ENCODE results near the gene THTPA.

DNA sequence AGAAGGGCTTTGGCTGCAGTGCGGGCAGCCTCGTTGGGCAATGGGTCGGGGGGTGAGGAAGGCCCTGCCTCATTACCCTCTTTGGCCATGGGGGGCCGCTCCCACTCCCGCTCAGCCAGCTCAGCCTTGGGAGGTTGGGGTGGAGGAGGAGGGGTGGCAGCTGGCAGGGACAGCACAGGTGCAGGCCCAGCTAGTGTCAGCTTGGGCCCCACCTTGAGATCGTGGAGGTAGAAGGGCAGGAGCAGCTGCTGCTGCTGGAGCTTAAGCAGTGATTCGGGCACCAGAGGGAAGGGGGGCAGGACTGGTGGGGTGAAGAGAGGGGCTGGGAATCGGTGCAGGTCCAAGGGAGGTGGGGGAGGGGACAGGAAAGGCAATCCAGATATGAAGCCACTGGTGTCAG is 30.5 kb upstream of the THTPA start:
- TF ChIP-seq CEBPB (tag; IDR thresholded peaks at IDR 0.05) (no peak), HDAC6 (IDR thresholded peaks at IDR 0.05; ENCODE audit: low read depth, low read length) (no peak), DNMT1 (IDR thresholded peaks at IDR 0.05) (no peak), POLR2A (conservative IDR thresholded peaks at IDR 0.05) (no peak), ARHGAP35 (IDR thresholded peaks at IDR 0.05; ENCODE audit: partially characterized antibody) (no peak), NR2C2 (CRISPR knock-in tag; IDR thresholded peaks at IDR 0.05) (no peak), NR2C2 (tag; IDR thresholded peaks at IDR 0.05) (no peak), EZH2 (IDR thresholded peaks at IDR 0.05; ENCODE audit: borderline replicate concordance, low read depth, low read length) (no peak), BRCA1 (IDR thresholded peaks at IDR 0.05) (no peak), BRCA1 (CRISPR knock-in tag; IDR thresholded peaks at IDR 0.05) (no peak), ZNF707 (CRISPR knock-in tag; conservative IDR thresholded peaks at IDR 0.05) (no peak), SAP30 (IDR thresholded peaks at IDR 0.05; ENCODE audit: borderline replicate concordance, insufficient read depth, low read depth, low read length, poor library complexity, severe bottlenecking) (no peak)
- TF ChIP-seq, protein P1, sequence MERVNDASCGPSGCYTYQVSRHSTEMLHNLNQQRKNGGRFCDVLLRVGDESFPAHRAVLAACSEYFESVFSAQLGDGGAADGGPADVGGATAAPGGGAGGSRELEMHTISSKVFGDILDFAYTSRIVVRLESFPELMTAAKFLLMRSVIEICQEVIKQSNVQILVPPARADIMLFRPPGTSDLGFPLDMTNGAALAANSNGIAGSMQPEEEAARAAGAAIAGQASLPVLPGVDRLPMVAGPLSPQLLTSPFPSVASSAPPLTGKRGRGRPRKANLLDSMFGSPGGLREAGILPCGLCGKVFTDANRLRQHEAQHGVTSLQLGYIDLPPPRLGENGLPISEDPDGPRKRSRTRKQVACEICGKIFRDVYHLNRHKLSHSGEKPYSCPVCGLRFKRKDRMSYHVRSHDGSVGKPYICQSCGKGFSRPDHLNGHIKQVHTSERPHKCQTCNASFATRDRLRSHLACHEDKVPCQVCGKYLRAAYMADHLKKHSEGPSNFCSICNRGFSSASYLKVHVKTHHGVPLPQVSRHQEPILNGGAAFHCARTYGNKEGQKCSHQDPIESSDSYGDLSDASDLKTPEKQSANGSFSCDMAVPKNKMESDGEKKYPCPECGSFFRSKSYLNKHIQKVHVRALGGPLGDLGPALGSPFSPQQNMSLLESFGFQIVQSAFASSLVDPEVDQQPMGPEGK (CRISPR knock-in tag; IDR thresholded peaks at IDR 0.05; ENCODE audit: borderline replicate concordance), result no peak
- TF ChIP-seq, protein P2, sequence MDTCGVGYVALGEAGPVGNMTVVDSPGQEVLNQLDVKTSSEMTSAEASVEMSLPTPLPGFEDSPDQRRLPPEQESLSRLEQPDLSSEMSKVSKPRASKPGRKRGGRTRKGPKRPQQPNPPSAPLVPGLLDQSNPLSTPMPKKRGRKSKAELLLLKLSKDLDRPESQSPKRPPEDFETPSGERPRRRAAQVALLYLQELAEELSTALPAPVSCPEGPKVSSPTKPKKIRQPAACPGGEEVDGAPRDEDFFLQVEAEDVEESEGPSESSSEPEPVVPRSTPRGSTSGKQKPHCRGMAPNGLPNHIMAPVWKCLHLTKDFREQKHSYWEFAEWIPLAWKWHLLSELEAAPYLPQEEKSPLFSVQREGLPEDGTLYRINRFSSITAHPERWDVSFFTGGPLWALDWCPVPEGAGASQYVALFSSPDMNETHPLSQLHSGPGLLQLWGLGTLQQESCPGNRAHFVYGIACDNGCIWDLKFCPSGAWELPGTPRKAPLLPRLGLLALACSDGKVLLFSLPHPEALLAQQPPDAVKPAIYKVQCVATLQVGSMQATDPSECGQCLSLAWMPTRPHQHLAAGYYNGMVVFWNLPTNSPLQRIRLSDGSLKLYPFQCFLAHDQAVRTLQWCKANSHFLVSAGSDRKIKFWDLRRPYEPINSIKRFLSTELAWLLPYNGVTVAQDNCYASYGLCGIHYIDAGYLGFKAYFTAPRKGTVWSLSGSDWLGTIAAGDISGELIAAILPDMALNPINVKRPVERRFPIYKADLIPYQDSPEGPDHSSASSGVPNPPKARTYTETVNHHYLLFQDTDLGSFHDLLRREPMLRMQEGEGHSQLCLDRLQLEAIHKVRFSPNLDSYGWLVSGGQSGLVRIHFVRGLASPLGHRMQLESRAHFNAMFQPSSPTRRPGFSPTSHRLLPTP (IDR thresholded peaks at IDR 0.05; ENCODE audit: borderline replicate concordance, extremely low read depth, insufficient read length), result no peak
